Measurements from ENCODE around the gene EFNB2.
A peak's percentile ranks its signal among the peaks of the same experiment; 100 is the strongest.

- TF ChIP-seq CTCF (IDR thresholded peaks at IDR 0.05) (peak; percentile 53 to 65 (median 57)), POLR2A (IDR thresholded peaks at IDR 0.05) (no peak)
These were observed 2.1 kb downstream of the EFNB2 start for GRCh38 chr13:106533101-106533942.
